GM18498 (cell line): ENCODE data around the gene FPR1.

Source experiments
- ATAC-seq: cut with Tn5 transposase; IDR thresholded peaks from one replicate; pipeline ENCODE4 v1.9.1; 2021; ENCODE audit warnings: mild to moderate bottlenecking, moderate library complexity; ENCODE audit not compliant: unreplicated experiment

The FPR1 gene

GRCh38 chr19:51708811-51709210, 42.9 kb downstream of the FPR1 start:
- ATAC-seq = no peak

DNA sequence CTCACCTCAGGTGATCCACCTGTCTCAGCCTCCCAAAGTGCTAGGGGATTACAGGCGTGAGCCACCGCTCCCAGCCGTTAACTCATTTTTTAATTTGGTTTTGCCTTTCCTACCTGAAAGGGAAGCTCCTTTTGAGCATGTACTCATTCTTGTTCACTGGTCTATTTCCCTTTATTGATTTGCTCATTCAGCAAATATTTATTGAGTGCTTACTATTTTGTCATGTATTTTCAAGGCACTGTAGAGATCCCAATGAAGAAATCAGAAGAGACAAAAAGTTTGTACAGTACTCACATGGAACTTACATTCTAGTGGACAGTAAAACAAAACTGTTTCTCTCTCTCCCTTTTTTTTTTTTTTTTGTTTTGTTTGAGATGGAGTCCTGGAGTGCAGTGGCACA, 44.8 kb downstream of the FPR1 start:
- ATAC-seq = no peak

- ATAC-seq = no peak
Observed at GRCh38 chr19:51706296-51706695, 45.4 kb downstream of the FPR1 start.

DNA sequence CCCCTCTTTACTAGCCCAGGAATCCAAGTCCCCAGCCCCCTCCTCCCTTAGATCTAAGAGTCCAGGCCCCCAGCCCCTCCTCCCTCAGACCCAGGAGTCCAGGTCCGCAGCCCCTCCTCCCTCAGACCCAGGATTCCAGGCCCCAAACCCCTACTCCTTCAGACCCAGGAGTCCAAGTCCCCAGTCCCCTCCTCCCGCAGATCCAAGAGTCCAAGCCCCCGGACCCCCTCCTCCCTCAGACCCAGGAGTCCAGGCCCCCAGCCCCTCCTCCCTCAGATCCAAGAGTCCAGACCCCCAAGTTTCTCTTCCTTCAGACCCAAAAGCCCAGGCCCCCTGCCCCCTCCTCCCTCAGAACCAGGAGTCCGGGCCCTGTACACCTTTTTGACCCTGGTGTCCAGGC, 47.1 kb downstream of the FPR1 start:
- no peak for ATAC-seq

DNA sequence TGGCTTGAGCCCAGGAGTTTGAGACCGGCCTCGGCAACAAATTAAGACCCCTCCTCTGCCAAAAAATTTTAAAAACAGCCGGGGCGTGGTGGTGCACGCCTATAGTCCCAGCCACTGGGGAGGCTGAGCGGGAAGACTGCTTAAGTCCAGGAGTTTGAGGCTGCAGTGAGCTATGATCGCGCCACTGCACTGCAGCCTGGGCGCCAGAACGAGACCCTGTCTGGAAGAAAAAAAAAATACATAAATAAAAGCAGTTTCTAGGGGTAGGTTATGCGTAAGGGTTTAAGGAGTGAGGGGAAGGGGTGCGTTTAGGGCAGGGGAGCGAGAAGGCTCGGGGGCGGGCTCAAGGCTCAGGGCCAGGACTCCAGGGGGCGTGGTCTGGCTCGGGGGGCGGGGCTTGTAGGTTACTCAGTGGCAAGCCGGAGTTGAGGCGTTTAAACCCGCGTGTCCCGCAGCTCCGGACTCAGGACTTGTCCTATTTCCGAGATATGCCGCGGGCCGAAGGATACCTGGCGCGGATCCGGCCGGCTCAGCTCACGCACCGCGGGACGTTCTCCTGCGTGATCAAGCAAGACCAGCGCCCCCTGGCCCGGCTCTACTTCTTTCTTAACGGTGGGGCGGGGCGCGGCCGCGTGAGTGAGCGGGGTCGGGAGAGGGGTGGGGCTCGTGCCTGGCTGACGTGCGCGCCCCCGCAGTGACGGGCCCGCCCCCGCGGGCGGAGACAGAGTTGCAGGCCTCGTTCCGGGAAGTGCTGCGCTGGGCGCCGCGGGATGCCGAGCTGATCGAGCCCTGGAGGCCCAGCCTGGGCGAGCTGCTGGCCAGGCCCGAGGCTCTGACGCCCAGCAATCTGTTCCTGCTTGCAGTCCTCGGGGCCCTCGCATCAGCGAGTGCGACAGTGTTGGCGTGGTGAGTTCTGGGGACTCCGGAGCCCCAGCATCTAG, 47.8 kb downstream of the FPR1 start:
- ATAC-seq = peak; percentile 93

GRCh38 chr19:51702825-51703574, 48.7 kb downstream of the FPR1 start:
- ATAC-seq = no peak

- ATAC-seq = no peak
Observed at GRCh38 chr19:51702103-51702824, 49.4 kb downstream of the FPR1 start.

DNA sequence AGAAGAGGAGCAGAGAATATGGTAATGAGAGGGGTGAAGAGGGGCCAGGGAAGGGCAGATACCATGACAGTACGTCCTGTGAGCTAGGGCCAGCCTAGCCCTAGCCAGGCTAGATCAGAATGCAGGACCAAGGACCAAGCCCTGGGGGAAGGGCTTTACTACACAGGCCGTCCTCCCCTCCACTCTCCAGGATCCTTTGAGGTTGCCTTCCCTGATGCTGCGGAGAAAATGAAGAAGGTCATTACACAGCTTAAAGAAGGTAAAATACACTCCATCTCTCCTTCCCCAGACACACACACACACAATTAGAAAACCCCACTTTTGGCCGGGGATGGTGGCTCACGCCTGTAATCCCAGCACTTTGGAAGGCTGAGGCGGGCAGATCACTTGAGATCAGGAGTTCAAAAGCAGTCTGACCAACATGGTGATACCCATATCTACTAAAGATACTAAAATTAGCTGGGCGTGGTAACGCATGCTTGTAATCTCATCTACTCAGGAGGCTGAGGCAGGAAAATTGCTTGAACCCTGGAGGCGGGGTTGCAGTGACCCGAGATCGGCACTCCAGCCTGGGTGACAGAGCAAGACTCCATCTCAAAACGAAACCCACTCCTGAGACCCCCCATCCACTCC, 50.1 kb downstream of the FPR1 start:
- ATAC-seq = no peak

GRCh38 chr19:51699170-51699569, 52.5 kb downstream of the FPR1 start:
- no peak for ATAC-seq

DNA sequence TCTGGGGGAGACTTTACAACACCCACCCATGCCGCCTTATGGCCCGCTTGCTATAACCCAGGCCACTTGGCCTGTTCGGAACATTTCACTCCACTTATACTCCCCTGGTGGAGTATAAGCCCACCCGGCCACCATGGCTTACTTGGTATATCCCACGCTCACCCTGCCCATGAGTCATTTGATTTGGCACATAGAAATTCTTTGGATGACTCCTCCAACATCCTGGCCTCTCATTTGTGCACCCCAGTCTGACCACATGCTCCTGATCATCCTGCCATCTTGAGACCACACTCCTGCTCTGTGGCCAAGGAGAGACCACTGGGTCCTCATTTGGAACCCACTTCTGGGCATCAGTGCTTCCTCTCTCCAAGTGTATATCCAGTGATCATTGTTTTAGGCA, 53.4 kb downstream of the FPR1 start:
- no peak for ATAC-seq

- ATAC-seq = no peak
Observed at GRCh38 chr19:51697169-51697776, 54.4 kb downstream of the FPR1 start.

GRCh38 chr19:51696606-51697005, 55.1 kb downstream of the FPR1 start:
- no peak for ATAC-seq
